HCT116 (cell line): ENCODE data around the gene SNX8. TPM values are rescaled to one million over a fixed set of nuclear protein-coding genes. Genes with fewer than 3 reads are reported as not detected.

ENCODE experiments used
- ATAC-seq: fragments of 200-7000 bp; cut with Tn5 transposase; 2 replicates; pipeline ENCODE4 v1.9.1; 2020; ENCODE audit warnings: mild to moderate bottlenecking, moderate library complexity
- BruUV-seq: library from RNA; stranded (reverse); fragments of 400-500 nt; replicated peaks from 2 replicates; lab custom pipeline; 2021; lab: Mats Ljungman, UMichigan
- CTCF ChIA-PET: fragments of 300-600 bp; sonication (Branson Sonifier 250); formaldehyde crosslinking; loops from one replicate; lab custom pipeline; 2021; ENCODE audit warnings: antibody characterized with exemption; lab: Charles Lee
- POLR2A ChIA-PET: fragments of 300-600, 350-600 bp; sonication (Branson Sonifier 250); formaldehyde crosslinking; loops from one replicate; lab custom pipeline; 2021; ENCODE audit warnings: antibody characterized with exemption; lab: Charles Lee
- RAD21 ChIA-PET, 2 experiments: fragments of 300-600 bp; sonication (Branson Sonifier 250); formaldehyde crosslinking; loops; one replicate each; lab custom pipeline; 2023; ENCODE audit warnings: low total read pairs in 2 of 2; ENCODE audit not compliant: uncharacterized antibody in 2 of 2, unreplicated experiment in 2 of 2, low non-redundant PET in 1 of 2; lab: Charles Lee
- DNase-seq: peaks from one replicate; pipeline ENCODE4 v3.0.0-alpha.2; 2010; ENCODE audit warnings: low read depth, low spot score
- H2AFZ ChIP-seq: fragments of 200-600 bp; shearing (Covaris generic), sonication (generic); 2 replicates; pipeline ENCODE4 v1.6.1; 2017; ENCODE audit warnings: low read depth, mixed run types, mixed read lengths, antibody characterized with exemption, low read length; ENCODE audit not compliant: poor library complexity, severe bottlenecking
- H3K27ac ChIP-seq: 2 replicates; pipeline ENCODE4 v1.5.1; 2012; ENCODE audit warnings: low read depth, low read length
- H3K27me3 ChIP-seq: fragments of 200-600 bp; sonication (generic); 2 replicates; pipeline ENCODE4 v1.6.1; 2016; ENCODE audit warnings: mixed run types, low read length, mixed read lengths; ENCODE audit not compliant: insufficient read depth
- H3K36me3 ChIP-seq, 2 experiments: fragments of 200-500 bp in 1 of 2; fragments of 200-600 bp in 1 of 2; sonication (Bioruptor generic) in 1 of 2; sonication (generic) in 1 of 2; 2 replicates each; pipeline versions ENCODE4 v1.5.1 to v1.6.1; 2014 to 2016; ENCODE audit warnings: low read length in 2 of 2, inconsistent platforms in 1 of 2, mixed read lengths in 1 of 2, mixed run types in 1 of 2; ENCODE audit not compliant: insufficient read depth in 2 of 2, control insufficient read depth in 1 of 2
- H3K4me1 ChIP-seq, 2 experiments: fragments of 200-600 bp in 1 of 2; sonication (generic) in 1 of 2; 2 replicates each; pipeline versions ENCODE4 v1.5.1 to v1.6.1; 2012 to 2017; ENCODE audit warnings: low read length in 2 of 2, inconsistent platforms in 1 of 2, mild to moderate bottlenecking in 1 of 2, mixed read lengths in 1 of 2, mixed run types in 1 of 2, moderate library complexity in 1 of 2; ENCODE audit not compliant: insufficient read depth in 2 of 2, control insufficient read depth in 1 of 2
- H3K4me2 ChIP-seq: fragments of 200-600 bp; sonication (generic); 2 replicates; pipeline ENCODE4 v1.6.1; 2017; ENCODE audit warnings: mixed run types, low read length, mixed read lengths
- H3K4me3 ChIP-seq, 2 experiments: fragments of 200-600 bp in 1 of 2; sonication (generic) in 1 of 2; replicated peaks in 1 of 2; 2 replicates each; pipeline ENCODE4 v1.5.1; 2011 to 2016; ENCODE audit warnings: low read length in 2 of 2, control low read depth in 1 of 2, low read depth in 1 of 2, mild to moderate bottlenecking in 1 of 2, mixed read lengths in 1 of 2, mixed run types in 1 of 2
- H3K79me2 ChIP-seq: fragments of 200-600 bp; sonication (generic); 2 replicates; pipeline ENCODE4 v1.6.1; 2017; ENCODE audit warnings: mild to moderate bottlenecking, mixed run types, low read length, moderate library complexity, mixed read lengths; ENCODE audit not compliant: insufficient read depth
- H3K9ac ChIP-seq: fragments of 200-600 bp; sonication (generic); 2 replicates; pipeline ENCODE4 v1.6.1; 2016; ENCODE audit warnings: low read length, mixed read lengths
- H3K9me2 ChIP-seq: fragments of 200-600 bp; sonication (generic), shearing (Covaris generic); 2 replicates; pipeline ENCODE4 v1.6.1; 2017; ENCODE audit warnings: mixed run types, mild to moderate bottlenecking, moderate library complexity; ENCODE audit not compliant: insufficient read depth
- H3K9me3 ChIP-seq, 2 experiments: fragments of 200-500 bp in 1 of 2; fragments of 200-600 bp in 1 of 2; sonication (Bioruptor generic) in 1 of 2; sonication (generic) in 1 of 2; 2 replicates each; pipeline ENCODE4 v1.6.1; 2014 to 2017; ENCODE audit warnings: low read length in 2 of 2, mixed read lengths in 2 of 2, inconsistent platforms in 1 of 2, low read depth in 1 of 2, mild to moderate bottlenecking in 1 of 2, mixed run types in 1 of 2, moderate library complexity in 1 of 2; ENCODE audit not compliant: control insufficient read depth in 1 of 2, insufficient read depth in 1 of 2
- H4K20me1 ChIP-seq: fragments of 200-600 bp; sonication (generic), shearing (Covaris generic); 2 replicates; pipeline ENCODE4 v1.6.1; 2017; ENCODE audit warnings: mixed run types, mild to moderate bottlenecking, moderate library complexity; ENCODE audit not compliant: insufficient read depth
- CEBPB ChIP-seq: IDR thresholded peaks from 2 replicates; pipeline ENCODE4 v1.6.1; 2012; ENCODE audit warnings: low read depth
- EGR1 ChIP-seq: IDR thresholded peaks from 2 replicates; pipeline ENCODE4 v1.6.1; 2012; ENCODE audit warnings: low read depth
- ELF1 ChIP-seq: IDR thresholded peaks from 2 replicates; pipeline ENCODE4 v1.6.1; 2012; ENCODE audit warnings: low read depth, borderline replicate concordance
- EZH2phosphoT487 ChIP-seq: fragments of 200-600 bp; IDR thresholded peaks from 2 replicates; pipeline ENCODE4 v1.6.1; 2018; ENCODE audit warnings: antibody characterized with exemption, borderline replicate concordance
- FOSL1 ChIP-seq: IDR thresholded peaks from 2 replicates; pipeline ENCODE4 v1.6.1; 2012; ENCODE audit warnings: low read depth
- JUND ChIP-seq: IDR thresholded peaks from 2 replicates; pipeline ENCODE4 v1.6.1; 2012
- POLR2A ChIP-seq: IDR thresholded peaks from 2 replicates; pipeline ENCODE4 v1.7.0; 2011; ENCODE audit warnings: borderline replicate concordance; ENCODE audit not compliant: insufficient read depth, insufficient read length; ENCODE audit errors: extremely low read depth
- SP1 ChIP-seq: IDR thresholded peaks from 2 replicates; pipeline ENCODE4 v1.6.1; 2012; ENCODE audit warnings: low read depth
- SRF ChIP-seq: IDR thresholded peaks from 2 replicates; pipeline ENCODE4 v1.6.1; 2012; ENCODE audit warnings: low read depth
- TCF7L2 ChIP-seq: IDR thresholded peaks from 2 replicates; pipeline ENCODE4 v1.7.0; 2011; ENCODE audit warnings: borderline replicate concordance, inconsistent platforms; ENCODE audit not compliant: insufficient read depth, insufficient read length; ENCODE audit errors: extremely low read depth
- ZBTB33 ChIP-seq: IDR thresholded peaks from 2 replicates; pipeline ENCODE4 v1.6.1; 2011; ENCODE audit warnings: mild to moderate bottlenecking, low read length, moderate library complexity; ENCODE audit not compliant: insufficient replicate concordance; ENCODE audit errors: extremely low read depth
- ZNF274 ChIP-seq: fragments of 200-500 bp; sonication (Bioruptor generic); IDR thresholded peaks from 2 replicates; pipeline ENCODE4 v1.6.1; 2014; ENCODE audit warnings: mild to moderate bottlenecking, low read depth, low read length, inconsistent platforms
- intact Hi-C: fragments of 100-400 bp; cut with micrococcal nuclease; formaldehyde crosslinking; loops from 2 replicates; pipeline ENCODE4 v1.10.0; 2022
- total RNA-seq: library from RNA; stranded (reverse); gene quantifications from one replicate; pipeline ENCODE4 v1.2.1, GENCODE V29; 2021; ENCODE audit not compliant: unreplicated experiment
- TF ChIP-seq, protein P1 (sequence below), 3 experiments: fragments of 200-600 bp in 1 of 3; sonication (generic) in 1 of 3; IDR thresholded peaks in 2 of 3; conservative IDR thresholded peaks in 1 of 3; 2 replicates each; pipeline ENCODE4 v1.5.1; 2012 to 2017; ENCODE audit warnings: low read depth in 2 of 3, low read length in 2 of 3, antibody characterized with exemption in 1 of 3, borderline replicate concordance in 1 of 3, control low read depth in 1 of 3, mild to moderate bottlenecking in 1 of 3, mixed read lengths in 1 of 3, mixed run types in 1 of 3, moderate library complexity in 1 of 3; ENCODE audit not compliant: insufficient read depth in 1 of 3
- TF ChIP-seq, protein P2 (sequence below): IDR thresholded peaks from 2 replicates; pipeline ENCODE4 v1.6.1; 2012

SNX8 gene
- total RNA-seq, 1 experiment from 2014 or later, result 41.7 TPM

DNA sequence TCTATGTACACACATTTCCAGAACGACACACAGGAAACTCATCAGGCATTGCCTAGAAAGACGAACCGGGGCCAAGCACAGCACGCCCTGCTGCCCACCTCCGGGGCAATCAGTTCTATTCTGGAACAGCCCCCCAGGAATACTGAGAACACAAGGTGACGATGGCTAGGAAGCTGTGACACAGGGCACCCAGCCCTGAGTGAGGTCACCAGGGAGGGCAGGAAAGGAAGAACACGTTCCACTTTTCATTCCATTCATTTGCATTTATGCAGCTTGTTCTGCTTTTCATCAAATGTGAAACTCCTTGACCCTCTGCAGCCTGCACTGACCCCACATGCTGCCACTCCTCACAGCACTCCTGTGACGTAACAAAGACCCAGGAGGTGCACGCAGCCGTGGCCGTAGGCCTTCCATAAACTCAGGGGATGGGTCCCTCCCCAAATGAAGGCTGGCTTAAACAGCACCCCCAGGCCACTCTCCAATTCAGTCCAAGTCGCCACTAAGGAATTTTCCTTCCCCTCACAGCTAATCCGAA is 110.4 kb downstream of the SNX8 start:
- H3K9ac ChIP-seq, result no peak overlapping the region
- H4K20me1 ChIP-seq, result no peaks in the 10 kb centered on the region
- TF ChIP-seq SRF, result no peak
- no peak for TF ChIP-seq EZH2phosphoT487
- no peak for TF ChIP-seq ZNF274
- TF ChIP-seq TCF7L2, result no peak
- TF ChIP-seq JUND, result no peak
- TF ChIP-seq POLR2A, result no peak
- no peak for TF ChIP-seq EGR1
- TF ChIP-seq SP1, result no peak
- TF ChIP-seq, all 23 proteins: peak for 0
- ChIA-PET RAD21 (no interaction called here), CTCF (no interaction called here), POLR2A (no interaction called here)
- no peak overlapping the region for H3K27ac ChIP-seq
- no peaks in the 10 kb centered on the region for H3K4me1 ChIP-seq
- H3K27me3 ChIP-seq, result no peaks in the 10 kb centered on the region
- intact Hi-C loops, result loop anchor here (10.0 kb wide), 1 partner anchor 99 kb away; no protein-coding TSS in a partner anchor
- BruUV-seq, result no TSS peak
- no peaks in the 10 kb centered on the region for H3K9me2 ChIP-seq
- H3K4me2 ChIP-seq, result no peak overlapping the region
- no peaks in the 10 kb centered on the region for H3K79me2 ChIP-seq
- no peak overlapping the region for H2AFZ ChIP-seq
- ATAC-seq (no peak), DNase-seq (no peak)
- no peak overlapping the region for H3K4me3 ChIP-seq
- H3K36me3 ChIP-seq, result peaks cover 7% of the 10 kb centered on the region in 2 experiments; a peak in 3 of 4 replicates
- H3K9me3 ChIP-seq, result no peaks in the 10 kb centered on the region

DNA sequence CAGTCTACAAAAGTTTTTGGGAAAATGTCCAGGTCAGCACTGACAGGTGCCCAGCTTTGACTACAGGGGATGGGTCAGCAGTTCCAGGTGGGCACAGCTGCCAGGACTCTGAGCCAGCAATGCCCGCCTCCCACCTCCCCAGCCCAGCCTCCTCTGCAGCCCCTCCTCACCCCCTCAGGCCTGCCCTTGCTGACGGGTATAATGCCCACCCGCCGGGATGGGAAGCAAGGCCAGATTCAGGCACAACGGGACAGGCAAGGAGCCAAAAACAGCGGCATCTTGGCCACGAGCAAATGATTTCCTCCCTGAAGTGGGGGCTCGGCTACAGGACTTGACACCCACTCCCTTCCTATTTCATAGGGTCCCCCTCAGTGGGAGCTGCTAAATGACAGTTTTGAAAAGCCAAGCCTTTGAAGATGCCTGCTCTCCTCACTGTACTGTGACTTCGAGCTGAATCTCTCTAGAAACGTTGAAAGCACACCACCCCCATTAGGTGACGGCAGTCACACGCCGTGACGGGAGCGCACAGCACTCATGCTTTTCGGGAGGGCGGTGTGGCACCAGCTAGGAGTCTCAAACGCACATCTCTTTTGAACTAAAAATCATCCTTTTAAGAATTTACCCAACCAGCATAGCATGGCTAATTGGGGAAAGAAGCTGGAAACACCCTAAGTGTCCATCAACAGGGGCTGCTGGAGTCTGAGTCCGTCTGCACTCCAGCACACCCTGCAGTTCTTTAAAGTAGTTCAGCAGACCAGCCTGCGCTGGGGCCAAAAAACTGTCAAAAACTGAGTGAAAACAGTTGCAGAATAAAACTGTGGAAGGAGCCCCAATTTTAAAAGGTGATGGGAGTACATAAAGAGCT is 111.1 kb downstream of the SNX8 start:
- ChIA-PET CTCF (no interaction called here), RAD21 (no interaction called here), POLR2A (no interaction called here)
- no peak for DNase-seq
- intact Hi-C loops, result loop anchor here (10.0 kb wide), 1 partner anchor 98 kb away; no protein-coding TSS in a partner anchor
- TF ChIP-seq FOSL1, result no peak
- TF ChIP-seq, protein P1, sequence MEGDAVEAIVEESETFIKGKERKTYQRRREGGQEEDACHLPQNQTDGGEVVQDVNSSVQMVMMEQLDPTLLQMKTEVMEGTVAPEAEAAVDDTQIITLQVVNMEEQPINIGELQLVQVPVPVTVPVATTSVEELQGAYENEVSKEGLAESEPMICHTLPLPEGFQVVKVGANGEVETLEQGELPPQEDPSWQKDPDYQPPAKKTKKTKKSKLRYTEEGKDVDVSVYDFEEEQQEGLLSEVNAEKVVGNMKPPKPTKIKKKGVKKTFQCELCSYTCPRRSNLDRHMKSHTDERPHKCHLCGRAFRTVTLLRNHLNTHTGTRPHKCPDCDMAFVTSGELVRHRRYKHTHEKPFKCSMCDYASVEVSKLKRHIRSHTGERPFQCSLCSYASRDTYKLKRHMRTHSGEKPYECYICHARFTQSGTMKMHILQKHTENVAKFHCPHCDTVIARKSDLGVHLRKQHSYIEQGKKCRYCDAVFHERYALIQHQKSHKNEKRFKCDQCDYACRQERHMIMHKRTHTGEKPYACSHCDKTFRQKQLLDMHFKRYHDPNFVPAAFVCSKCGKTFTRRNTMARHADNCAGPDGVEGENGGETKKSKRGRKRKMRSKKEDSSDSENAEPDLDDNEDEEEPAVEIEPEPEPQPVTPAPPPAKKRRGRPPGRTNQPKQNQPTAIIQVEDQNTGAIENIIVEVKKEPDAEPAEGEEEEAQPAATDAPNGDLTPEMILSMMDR (IDR thresholded peaks at IDR 0.05 in 2 of 3, conservative IDR thresholded peaks at IDR 0.05 in 1 of 3; ENCODE audit: borderline replicate concordance in 1 of 3, insufficient read depth in 1 of 3, low read depth in 2 of 3, low read length in 2 of 3), result no peak
- TF ChIP-seq, protein P2, sequence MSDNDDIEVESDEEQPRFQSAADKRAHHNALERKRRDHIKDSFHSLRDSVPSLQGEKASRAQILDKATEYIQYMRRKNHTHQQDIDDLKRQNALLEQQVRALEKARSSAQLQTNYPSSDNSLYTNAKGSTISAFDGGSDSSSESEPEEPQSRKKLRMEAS, result no peak
- no peak for TF ChIP-seq ELF1
- no peak for TF ChIP-seq ZBTB33
- no peak for TF ChIP-seq CEBPB
- TF ChIP-seq SRF, result no peak
- BruUV-seq, result no TSS peak
- Histone ChIP-seq H3K27me3 (no peaks in the 10 kb centered on the region), H4K20me1 (no peaks in the 10 kb centered on the region), H3K9ac (no peak overlapping the region), H3K9me3 (no peaks in the 10 kb centered on the region), H3K79me2 (no peaks in the 10 kb centered on the region), H3K9me2 (no peaks in the 10 kb centered on the region), H3K4me3 (no peak overlapping the region), H3K4me1 (no peaks in the 10 kb centered on the region), H3K4me2 (no peak overlapping the region), H3K27ac (no peak overlapping the region), H2AFZ (no peak overlapping the region), H3K36me3 (peaks cover 5 to 6% of the 10 kb centered on the region in 2 experiments; a peak in 3 of 4 replicates)
- no peak for ATAC-seq
